CD4-positive, alpha-beta T cell (primary cell): ENCODE results near the gene ABLIM1. TPM values are rescaled to one million over a fixed set of nuclear protein-coding genes. Genes with fewer than 3 reads are reported as not detected.

Experiments used
- ATAC-seq: fragments of 200-7000 bp; cut with Tn5 transposase; one replicate; pipeline ENCODE4 v1.10.0; 2022; ENCODE audit warnings: mild to moderate bottlenecking; ENCODE audit not compliant: poor library complexity
- CTCF ChIA-PET: fragments of 350-600 bp; sonication (Branson Sonifier 250); formaldehyde crosslinking; loops from one replicate; lab custom pipeline; 2021; ENCODE audit warnings: antibody characterized with exemption, inconsistent platforms; lab: Charles Lee
- POLR2A ChIA-PET: fragments of 350-600 bp; sonication (Branson Sonifier 250); formaldehyde crosslinking; loops from one replicate; lab custom pipeline; 2021; ENCODE audit warnings: antibody characterized with exemption, inconsistent platforms; lab: Charles Lee
- DNase-seq, 14 experiments: peaks; one replicate each; pipeline ENCODE4 v3.0.0-alpha.2; 2013 to 2020; ENCODE audit warnings: mixed read lengths in 2 of 14
- H3K27ac ChIP-seq, 2 donors: one replicate each; pipeline versions ENCODE4 v1.5.1 to v1.7.0; 2013; ENCODE audit warnings: low read length in 2 of 2, low read depth in 1 of 2, mild to moderate bottlenecking in 1 of 2
- H3K27me3 ChIP-seq, 2 experiments: 1 replicate in 1 of 2; 2 replicates in 1 of 2; pipeline versions ENCODE4 v1.6.1 to v1.7.0; 2013; ENCODE audit warnings: low read length in 2 of 2, control low read depth in 1 of 2, mild to moderate bottlenecking in 1 of 2, moderate library complexity in 1 of 2; ENCODE audit not compliant: insufficient read depth in 2 of 2, control insufficient read depth in 1 of 2
- H3K36me3 ChIP-seq: one replicate; pipeline ENCODE4 v1.6.1; 2013; ENCODE audit warnings: low read length, control low read depth; ENCODE audit not compliant: insufficient read depth
- H3K4me1 ChIP-seq: one replicate; pipeline ENCODE4 v1.6.1; 2013; ENCODE audit warnings: low read length, control low read depth; ENCODE audit not compliant: insufficient read depth
- H3K4me3 ChIP-seq: one replicate; pipeline ENCODE4 v1.5.1; 2013; ENCODE audit warnings: mild to moderate bottlenecking, low read length, moderate library complexity
- H3K9me3 ChIP-seq, 2 experiments: 1 replicate in 1 of 2; 2 replicates in 1 of 2; pipeline versions ENCODE4 v1.6.1 to v1.7.0; 2013; ENCODE audit warnings: low read length in 2 of 2, mild to moderate bottlenecking in 2 of 2, control low read depth in 1 of 2, moderate library complexity in 1 of 2; ENCODE audit not compliant: control insufficient read depth in 1 of 2, insufficient read depth in 1 of 2
- H3K27ac Mint-ChIP-seq: one replicate; pipeline ENCODE4 v1.8.0; 2020; ENCODE audit warnings: mixed read lengths
- H3K27me3 Mint-ChIP-seq: one replicate; pipeline ENCODE4 v1.8.0; 2021; ENCODE audit warnings: mixed read lengths
- H3K36me3 Mint-ChIP-seq: one replicate; pipeline ENCODE4 v1.8.0; 2021; ENCODE audit warnings: low read depth, mixed read lengths
- H3K4me1 Mint-ChIP-seq: one replicate; pipeline ENCODE4 v1.8.0; 2021; ENCODE audit warnings: low read depth, mixed read lengths
- H3K4me3 Mint-ChIP-seq: one replicate; pipeline ENCODE4 v1.8.0; 2020; ENCODE audit warnings: mild to moderate bottlenecking, mixed read lengths
- H3K9me3 Mint-ChIP-seq: one replicate; pipeline ENCODE4 v1.8.0; 2020; ENCODE audit warnings: mixed read lengths
- intact Hi-C, 2 experiments: fragments of 100-400 bp; cut with DNase I in 1 of 2; cut with micrococcal nuclease in 1 of 2; formaldehyde crosslinking; loops; one replicate each; pipeline versions ENCODE4 v1.15.1 to v1.9.0; 2023 to 2025; cut with DNase I, micrococcal nuclease
- total RNA-seq, 174 experiments: library from RNA in 2 of 174; stranded (reverse) in 2 of 174; gene quantifications; one replicate each; pipeline ENCODE4 v1.2.3 and lab custom pipeline; 2021 to 2026
- TF ChIP-seq, protein P1 (sequence below): fragments of 200-600 bp; IDR thresholded peaks from one replicate; pipeline ENCODE4 v1.8.0; 2022; ENCODE audit warnings: antibody characterized with exemption, mild to moderate bottlenecking

Gene ABLIM1
- total RNA-seq, 2 experiments from 2014 or later, result 217 to 224 TPM

DNA sequence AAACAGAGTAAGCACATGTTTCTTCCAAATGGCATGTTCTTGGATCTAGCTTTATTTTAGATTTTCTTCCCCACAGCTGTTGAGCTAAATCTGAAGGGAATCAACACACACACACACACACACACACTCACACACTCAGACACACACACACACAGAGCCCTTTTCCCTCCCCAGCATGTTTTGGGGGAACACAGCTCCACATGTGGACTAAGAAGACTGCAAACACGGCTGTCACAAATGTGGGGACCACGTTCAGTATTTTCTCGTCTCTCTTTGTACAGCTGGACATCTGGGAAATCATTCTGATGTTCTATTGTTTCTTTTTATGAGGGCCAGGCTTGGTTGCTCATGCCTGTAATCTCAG lies 116.3 kb downstream of the ABLIM1 start:
- POLR2A ChIA-PET, result interaction anchor here (0.8 to 16.3 kb wide), 8 partner anchors 10 to 368 kb away, joined by 3 to 475 read pairs (median 6); partner anchors contain the start of genes CCDC186 and FHIP2A
- peaks cover 95% of the 10 kb centered on the region for H3K4me1 ChIP-seq
- Mint-ChIP-seq H3K4me1 (peaks cover 95% of the 10 kb centered on the region), H3K27ac (peak overlapping the region; percentile 96), H3K27me3 (no peaks in the 10 kb centered on the region), H3K9me3 (no peaks in the 10 kb centered on the region), H3K36me3 (no peaks in the 10 kb centered on the region), H3K4me3 (peak overlapping the region; percentile 50)
- peak overlapping the region; percentile 8 for H3K4me3 ChIP-seq
- peak overlapping the region; percentile 86 to 92 for H3K27ac ChIP-seq
- no peaks in the 10 kb centered on the region for H3K36me3 ChIP-seq
- no peak for ATAC-seq
- no peak for DNase-seq
- H3K27me3 ChIP-seq, result no peaks in the 10 kb centered on the region
- no peaks in the 10 kb centered on the region for H3K9me3 ChIP-seq
- intact Hi-C loops, result loop anchor here (1.0 to 10.0 kb wide), 4 partner anchors 15 to 283 kb away; partner anchors contain the start of gene FHIP2A (in 1 of the 2)
- TF ChIP-seq, protein P1, sequence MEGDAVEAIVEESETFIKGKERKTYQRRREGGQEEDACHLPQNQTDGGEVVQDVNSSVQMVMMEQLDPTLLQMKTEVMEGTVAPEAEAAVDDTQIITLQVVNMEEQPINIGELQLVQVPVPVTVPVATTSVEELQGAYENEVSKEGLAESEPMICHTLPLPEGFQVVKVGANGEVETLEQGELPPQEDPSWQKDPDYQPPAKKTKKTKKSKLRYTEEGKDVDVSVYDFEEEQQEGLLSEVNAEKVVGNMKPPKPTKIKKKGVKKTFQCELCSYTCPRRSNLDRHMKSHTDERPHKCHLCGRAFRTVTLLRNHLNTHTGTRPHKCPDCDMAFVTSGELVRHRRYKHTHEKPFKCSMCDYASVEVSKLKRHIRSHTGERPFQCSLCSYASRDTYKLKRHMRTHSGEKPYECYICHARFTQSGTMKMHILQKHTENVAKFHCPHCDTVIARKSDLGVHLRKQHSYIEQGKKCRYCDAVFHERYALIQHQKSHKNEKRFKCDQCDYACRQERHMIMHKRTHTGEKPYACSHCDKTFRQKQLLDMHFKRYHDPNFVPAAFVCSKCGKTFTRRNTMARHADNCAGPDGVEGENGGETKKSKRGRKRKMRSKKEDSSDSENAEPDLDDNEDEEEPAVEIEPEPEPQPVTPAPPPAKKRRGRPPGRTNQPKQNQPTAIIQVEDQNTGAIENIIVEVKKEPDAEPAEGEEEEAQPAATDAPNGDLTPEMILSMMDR, result no peak
- CTCF ChIA-PET, result interaction anchor here (1.2 to 3.6 kb wide), 8 partner anchors 10 to 280 kb away, joined by 3 to 44 read pairs (median 4); partner anchors contain the start of gene FHIP2A

DNA sequence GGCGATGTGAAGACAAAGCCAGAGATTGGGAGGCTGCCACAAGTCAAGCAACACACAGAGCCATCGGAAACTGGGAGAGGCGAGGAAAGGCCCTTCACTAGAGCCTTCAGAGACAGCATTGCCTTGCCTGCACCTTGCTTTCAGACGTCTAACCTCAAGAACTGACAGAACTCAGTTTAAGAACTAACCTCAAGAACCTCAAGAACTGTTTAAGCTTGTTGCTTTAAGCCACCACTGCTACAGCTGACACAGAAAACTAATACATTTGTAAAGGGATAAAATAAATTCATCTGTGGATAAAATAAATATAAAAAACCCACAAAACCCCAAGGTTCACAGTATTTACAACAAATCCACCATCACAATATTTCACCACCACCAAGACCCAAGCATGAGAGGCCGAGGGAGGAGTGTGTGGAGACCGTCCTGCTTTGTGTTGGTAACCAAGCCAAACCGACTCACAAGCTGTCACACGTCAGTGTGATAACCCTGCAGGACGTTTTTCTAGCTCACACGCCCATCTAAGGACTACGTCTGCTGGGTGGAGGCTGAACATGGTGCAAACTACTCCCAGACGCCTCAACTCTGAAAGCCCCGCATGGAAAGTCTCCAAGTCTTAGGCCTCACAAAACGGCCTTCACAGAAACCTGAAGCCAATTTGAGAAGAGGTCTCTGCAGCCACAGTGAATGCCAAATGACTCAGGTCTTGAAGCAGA lies 116.8 kb downstream of the ABLIM1 start:
- POLR2A ChIA-PET, result interaction anchor here (0.8 to 16.3 kb wide), 9 partner anchors 10 to 367 kb away, joined by 3 to 475 read pairs (median 5); partner anchors contain the start of genes CCDC186 and FHIP2A

DNA sequence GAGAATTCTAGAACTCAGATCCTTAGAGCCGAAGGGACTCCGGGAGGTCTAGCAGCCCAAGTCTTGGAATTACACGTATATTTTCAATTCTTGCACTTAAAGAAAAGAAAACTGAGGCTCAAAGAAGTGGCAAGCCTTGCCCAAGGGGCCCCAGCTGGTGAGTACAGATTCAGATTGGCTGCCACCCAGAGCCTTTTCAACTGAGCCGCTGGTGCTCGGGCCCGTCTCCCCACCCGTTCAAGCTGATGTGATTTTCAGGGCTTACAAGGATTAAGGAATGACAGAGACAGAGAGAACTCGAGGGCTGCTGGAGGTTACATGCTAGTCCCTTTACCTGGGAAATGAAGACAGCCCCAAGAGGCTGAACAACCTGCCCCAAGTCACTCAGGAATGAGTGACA lies 117.8 kb downstream of the ABLIM1 start:
- Histone ChIP-seq H3K27ac (peak overlapping the region; percentile 86 to 92), H3K9me3 (no peaks in the 10 kb centered on the region), H3K27me3 (no peaks in the 10 kb centered on the region), H3K4me1 (peaks cover 82% of the 10 kb centered on the region), H3K4me3 (no peak overlapping the region), H3K36me3 (no peaks in the 10 kb centered on the region)
- H3K9me3 Mint-ChIP-seq, result no peaks in the 10 kb centered on the region
- TF ChIP-seq, protein P1, result no peak
- ATAC-seq (no peak), DNase-seq (peak in 1 of 14 experiments; percentile 16)
- no peaks in the 10 kb centered on the region for H3K27me3 Mint-ChIP-seq
- peak overlapping the region; percentile 75 for H3K4me3 Mint-ChIP-seq
- ChIA-PET CTCF (interaction anchor here (1.4 to 3.6 kb wide), 3 partner anchors 9 to 281 kb away, joined by 3 to 44 read pairs (median 7); partner anchors contain the start of gene FHIP2A), POLR2A (interaction anchor here (0.6 to 16.3 kb wide), 6 partner anchors 10 to 281 kb away, joined by 3 to 475 read pairs (median 7); partner anchors contain the start of gene FHIP2A)
- peak overlapping the region; percentile 96 for H3K27ac Mint-ChIP-seq
- peaks cover 92% of the 10 kb centered on the region for H3K4me1 Mint-ChIP-seq
- intact Hi-C loops, result loop anchor here in 1 of 2 experiments (10.0 kb wide), 1 partner anchor 285 kb away; the partner anchor contains the start of gene FHIP2A
- H3K36me3 Mint-ChIP-seq, result no peaks in the 10 kb centered on the region

More for the DNA sequence above, 116.8 kb downstream of the ABLIM1 start:
- CTCF ChIA-PET, result interaction anchor here (0.6 to 3.6 kb wide), 9 partner anchors 10 to 280 kb away, joined by 3 to 44 read pairs (median 4); partner anchors contain the start of gene FHIP2A
- H3K27ac ChIP-seq, result peak overlapping the region; percentile 86 to 92
- H3K4me3 Mint-ChIP-seq, result peak overlapping the region; percentile 50
- H3K4me1 ChIP-seq, result peaks cover 92% of the 10 kb centered on the region
- peaks cover 96% of the 10 kb centered on the region for H3K4me1 Mint-ChIP-seq
- peak overlapping the region; percentile 96 for H3K27ac Mint-ChIP-seq
- no peaks in the 10 kb centered on the region for H3K36me3 ChIP-seq
- TF ChIP-seq, protein P1, result no peak
- no peaks in the 10 kb centered on the region for H3K27me3 Mint-ChIP-seq
- ATAC-seq, result peak; percentile 76
- H3K36me3 Mint-ChIP-seq, result no peaks in the 10 kb centered on the region
- H3K4me3 ChIP-seq, result peak overlapping the region; percentile 8
- no peaks in the 10 kb centered on the region for H3K27me3 ChIP-seq
- DNase-seq, result peak; percentile 58 to 93 (median 68)
- intact Hi-C loops, result loop anchor here (1.0 to 10.0 kb wide), 4 partner anchors 15 to 284 kb away; partner anchors contain the start of gene FHIP2A (in 1 of the 2)
- no peaks in the 10 kb centered on the region for H3K9me3 ChIP-seq
- H3K9me3 Mint-ChIP-seq, result no peaks in the 10 kb centered on the region
